ENCODE data around the gene NECAB2.

Gene NECAB2

GRCh38 chr16:83967838-83968305, at the start of gene NECAB2:
TSS of gene NECAB2 (plus strand) at chr16:83968244. CDS start at chr16:83968649, 405 bp downstream.
- DNase-seq = no peak

GRCh38 chr16:83920894-83921491, 47.1 kb upstream of the NECAB2 start:
- DNase-seq = no peak

GRCh38 chr16:83923581-83924365, 44.3 kb upstream of the NECAB2 start:
- DNase-seq = no peak

GRCh38 chr16:83924686-83925085, 43.4 kb upstream of the NECAB2 start:
- no peak for DNase-seq

DNA sequence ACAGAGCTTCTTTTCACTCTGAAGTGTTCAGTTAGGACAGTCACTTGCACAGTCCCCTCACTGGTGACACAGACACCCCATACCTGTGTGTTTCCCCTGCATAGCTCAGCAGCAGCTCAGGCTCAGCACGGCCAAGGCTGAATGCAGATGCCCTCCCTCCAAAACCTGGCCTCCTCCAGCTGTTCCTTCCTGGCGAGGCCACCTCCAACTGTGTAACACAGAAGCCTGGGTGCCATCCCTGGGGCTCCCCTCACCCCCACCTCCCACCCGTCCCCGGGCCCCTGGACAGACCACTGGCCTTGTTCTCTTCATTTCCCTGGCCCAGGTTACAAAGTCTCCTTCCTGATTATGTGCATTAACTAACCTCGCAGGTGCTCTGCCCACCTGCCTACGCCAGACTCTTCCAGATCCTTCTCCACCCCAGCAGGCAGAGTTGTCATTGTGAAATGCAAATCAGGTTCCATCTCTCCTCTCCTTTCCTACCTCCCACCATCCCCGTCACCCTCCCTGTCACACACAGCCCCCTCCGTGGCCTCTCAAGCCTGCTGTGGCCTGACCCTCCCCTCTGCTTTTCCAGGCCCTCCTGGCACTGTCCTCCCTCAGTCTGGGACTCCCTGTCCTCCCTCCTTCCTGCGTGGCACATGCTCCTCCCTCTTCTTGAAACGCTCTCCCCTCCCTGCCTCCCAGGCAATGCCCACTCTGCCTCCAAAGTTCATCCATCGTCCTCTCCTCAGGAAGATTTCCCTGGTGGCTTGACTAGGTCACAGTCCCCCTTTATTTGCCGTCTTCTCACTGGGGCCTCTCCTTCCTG, 42.7 kb upstream of the NECAB2 start:
- no peak for DNase-seq

DNA sequence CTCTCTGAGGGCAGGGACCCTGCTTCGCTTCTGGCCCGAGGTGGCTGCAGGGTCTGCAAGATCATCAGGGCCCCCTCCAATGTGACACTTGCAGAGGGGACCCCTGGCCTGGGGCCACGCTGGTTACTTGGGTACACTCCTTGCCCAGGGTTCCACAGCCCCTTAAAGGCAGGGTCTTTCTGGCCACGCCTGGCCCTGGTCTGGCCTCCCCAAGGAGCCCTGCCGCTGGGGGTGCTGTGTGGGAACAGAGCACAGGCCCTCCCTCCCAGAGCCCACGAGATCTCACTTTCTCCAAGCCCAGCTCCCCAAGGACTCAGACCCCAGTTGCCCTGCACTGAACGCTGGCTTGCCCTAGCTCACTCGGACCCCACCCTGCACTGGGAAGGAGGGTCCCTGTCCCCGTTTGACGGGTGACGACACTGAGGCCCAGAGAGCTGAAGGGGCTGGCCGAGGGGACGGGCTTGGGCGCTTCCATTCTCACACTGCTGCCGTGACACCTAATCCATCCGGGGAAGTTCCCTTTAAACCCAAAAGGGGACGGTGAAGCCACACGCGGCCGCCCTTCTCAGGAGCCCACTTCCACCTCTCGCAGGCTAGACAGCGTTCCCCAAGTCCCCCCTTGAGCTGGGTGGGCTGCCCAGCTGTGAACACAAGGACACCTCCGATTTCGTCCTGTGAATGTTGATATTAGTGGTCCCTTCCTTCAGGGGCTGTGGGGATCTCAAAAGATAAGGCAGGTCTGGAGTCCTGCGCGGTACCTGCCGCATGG, 41.9 kb upstream of the NECAB2 start:
- no peak for DNase-seq

DNA sequence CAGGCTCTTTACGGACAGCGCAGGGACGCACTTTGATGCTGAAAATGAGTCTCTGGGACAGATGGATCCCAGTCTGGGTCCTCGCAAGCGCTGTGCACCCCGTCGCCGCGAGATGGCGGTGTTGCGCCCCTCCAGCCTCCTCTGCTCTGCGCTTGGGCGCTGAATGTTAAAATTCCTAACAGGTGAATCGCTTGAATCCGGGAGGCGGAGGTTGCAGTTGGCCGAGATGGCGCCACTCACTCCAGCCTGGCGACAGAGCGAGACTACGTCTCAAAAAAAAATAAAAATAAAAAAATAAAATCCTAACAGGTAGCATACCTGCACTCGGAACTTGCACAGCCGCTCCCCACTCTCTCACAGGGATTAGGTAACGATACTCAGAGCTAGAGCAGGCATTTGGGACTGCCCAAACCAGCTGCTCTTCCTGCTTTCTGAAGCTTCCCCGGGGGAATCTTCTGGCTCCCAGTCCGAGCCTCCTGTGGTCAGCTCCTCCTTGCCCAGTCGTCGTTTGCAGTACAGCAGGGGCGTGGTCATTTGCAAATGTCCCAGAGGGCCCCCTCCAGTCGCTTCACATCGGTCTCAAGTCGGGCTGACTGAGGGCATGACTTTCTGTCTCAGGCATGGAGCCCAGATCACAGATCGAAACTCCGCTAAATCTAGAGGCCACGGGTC, 41.2 kb upstream of the NECAB2 start:
- DNase-seq = peak; percentile 37

DNA sequence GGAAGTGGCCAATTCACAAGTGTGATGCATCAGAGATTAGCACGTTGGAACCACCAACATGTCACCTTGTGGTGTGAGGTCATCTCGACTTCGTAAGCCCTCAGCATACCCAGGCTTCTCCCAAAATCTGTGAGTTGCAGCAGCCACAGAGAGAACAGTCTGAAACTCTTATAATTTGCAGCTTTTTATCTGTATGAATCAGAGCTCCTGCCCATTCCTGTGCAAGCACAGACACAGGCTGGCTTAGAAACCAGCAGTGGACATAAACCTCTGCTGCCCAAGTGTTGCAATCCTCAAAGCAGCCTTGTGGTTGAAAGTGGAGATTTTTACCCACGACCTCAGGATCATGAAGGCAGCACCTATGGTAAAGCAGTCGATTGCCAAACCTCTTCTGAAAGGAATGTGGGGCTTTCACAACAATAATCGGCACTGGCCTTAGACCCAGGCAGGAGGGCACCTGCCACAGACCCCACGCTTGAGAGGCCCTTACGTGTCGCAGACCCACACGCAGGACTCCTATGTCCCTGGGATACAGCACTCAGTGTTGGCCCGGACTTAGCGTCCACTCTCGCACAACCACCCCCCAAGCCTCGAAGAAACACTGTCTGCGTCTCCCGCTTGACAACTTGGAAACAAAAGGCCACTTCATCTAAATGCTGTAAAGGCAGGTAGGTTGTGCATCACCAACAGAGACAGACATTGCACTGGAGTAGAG, 39.5 kb upstream of the NECAB2 start:
- DNase-seq = no peak

GRCh38 chr16:83929811-83930555, 38.1 kb upstream of the NECAB2 start:
- DNase-seq = no peak

- no peak for DNase-seq
These were observed 37.1 kb upstream of the NECAB2 start for GRCh38 chr16:83930730-83931500.

DNA sequence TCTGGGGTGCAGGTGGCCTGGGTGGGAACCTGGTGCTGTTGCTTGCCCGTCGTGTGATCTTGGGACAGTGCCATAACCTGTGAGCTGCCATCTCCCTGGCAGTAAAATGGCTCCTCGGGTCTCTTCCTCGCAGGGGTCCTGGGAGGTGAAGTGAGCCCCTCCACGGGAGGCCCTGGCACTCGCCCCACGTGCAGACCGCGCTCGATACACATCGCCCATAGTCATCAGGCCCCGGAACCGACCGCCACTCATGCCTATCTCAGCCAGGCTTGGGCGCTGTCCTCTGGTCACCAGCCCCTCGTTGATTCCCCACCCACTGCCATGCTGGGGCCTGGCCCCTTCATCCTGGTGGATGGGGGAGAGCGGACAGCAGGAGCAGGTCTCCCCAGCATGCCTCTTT, 36.5 kb upstream of the NECAB2 start:
- DNase-seq = no peak

GRCh38 chr16:83932304-83932703, 35.7 kb upstream of the NECAB2 start:
- DNase-seq = no peak

DNA sequence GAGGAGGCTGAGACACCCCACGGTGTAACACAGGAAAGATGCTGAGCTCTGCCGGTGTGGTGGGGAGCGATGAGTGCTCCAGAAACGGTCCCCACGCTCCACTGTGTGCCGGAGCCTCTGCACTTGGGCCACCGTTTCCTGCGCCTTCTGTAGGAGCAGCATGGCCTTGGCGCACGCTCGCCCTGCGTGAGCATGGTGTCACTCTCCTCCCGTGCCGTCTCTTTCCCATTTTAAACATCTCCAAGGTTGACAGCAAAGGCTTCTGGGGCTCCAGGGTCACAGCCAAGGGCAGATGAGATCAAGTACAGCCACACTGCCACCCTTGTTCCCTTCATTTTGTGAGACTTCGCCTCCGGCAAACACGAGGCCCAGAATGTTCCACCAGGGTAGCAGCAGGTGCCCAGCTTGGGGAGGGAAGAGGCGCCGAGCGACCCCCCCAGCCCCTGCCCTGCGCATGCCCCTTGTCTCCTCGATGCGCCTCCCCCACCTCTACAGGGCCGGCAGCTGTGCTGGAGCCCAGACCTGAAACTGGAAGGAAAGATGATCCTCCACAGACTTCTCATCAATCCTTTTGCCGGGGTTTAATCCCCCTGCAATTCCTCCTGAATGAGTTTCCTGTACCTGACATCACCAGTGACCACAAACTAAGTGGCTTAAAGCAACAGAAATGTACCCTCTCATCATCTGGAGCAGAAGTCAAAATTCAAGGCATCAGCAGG, 34.9 kb upstream of the NECAB2 start:
- DNase-seq = no peak

- no peak for DNase-seq
These were observed 34.0 kb upstream of the NECAB2 start for GRCh38 chr16:83933885-83934683.

DNA sequence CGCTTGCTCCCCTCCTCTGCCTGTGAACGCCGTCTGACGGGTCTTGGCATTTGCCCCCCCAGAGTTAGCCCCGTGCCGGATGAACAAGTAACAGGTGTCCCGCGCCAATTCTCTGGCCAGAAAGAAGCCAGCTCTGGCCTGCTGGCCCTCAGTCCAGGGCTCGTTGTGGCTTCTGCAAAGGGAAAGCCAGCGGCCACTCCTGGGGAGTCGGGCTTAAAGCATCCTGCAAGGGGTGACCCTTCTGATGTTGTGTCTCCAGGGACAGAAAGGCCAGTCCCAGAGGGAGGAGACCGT, 33.4 kb upstream of the NECAB2 start:
- DNase-seq = no peak

DNA sequence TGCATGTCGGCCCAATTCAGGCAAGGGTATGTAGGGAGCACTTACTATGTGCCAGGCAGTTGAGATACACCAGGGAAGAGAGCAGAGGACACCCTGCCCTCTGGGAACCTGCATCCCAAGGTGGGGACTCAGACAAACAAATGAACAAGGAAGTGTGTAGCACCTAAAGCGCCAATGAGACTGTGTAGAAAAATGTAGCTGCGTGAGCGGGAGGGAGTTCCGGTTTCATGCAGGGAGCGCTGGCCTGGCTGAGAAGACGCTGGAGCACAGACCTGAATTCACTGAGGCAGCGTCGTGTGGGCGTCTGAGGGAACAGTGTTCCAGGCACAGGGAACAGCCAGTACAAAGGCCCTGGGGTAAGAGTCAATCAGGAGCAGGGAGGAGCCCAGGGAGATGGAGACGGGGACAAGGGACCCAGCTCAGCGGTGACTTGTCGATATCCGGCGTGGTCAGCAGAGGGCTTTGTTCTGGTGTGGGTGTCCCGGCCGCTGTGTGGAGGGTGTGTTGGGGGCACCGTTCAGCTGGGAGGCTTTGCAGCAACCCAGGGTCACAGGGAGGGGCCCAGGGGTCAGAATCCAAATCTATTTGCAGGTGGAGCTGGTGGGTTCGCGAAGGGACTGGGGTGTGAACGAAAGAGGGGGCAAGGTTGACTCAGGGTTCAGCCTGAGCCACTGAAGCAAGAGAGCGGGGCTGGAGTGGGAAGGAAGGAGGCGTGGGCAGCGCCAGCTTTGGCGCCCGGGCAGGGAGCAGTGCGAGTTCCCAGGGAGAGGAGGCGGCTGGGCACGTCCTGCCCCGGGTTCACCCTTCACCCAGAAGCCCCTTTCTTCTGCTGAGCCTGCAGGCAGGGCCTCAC, 32.8 kb upstream of the NECAB2 start:
- DNase-seq = no peak

- DNase-seq = no peak
These were observed 32.2 kb upstream of the NECAB2 start for GRCh38 chr16:83935858-83936255.

All from DMS153 (cell line).